Liver (tissue), 9 donors: ENCODE data around the gene FMR1. TPM values are rescaled to one million over a fixed set of nuclear protein-coding genes. Genes with fewer than 3 reads are reported as not detected.

Experiments
- DNase-seq: peaks from one replicate; pipeline ENCODE4 v3.0.0-alpha.2; 2017; ENCODE audit warnings: low spot score
- H3K27ac ChIP-seq, 2 donors: one replicate each; pipeline ENCODE4 v1.7.0; 2013; ENCODE audit warnings: inconsistent platforms in 2 of 2, low read length in 2 of 2, control low read depth in 1 of 2, low read depth in 1 of 2, mild to moderate bottlenecking in 1 of 2
- H3K27me3 ChIP-seq, 4 donors: one replicate each; pipeline versions ENCODE4 v1.6.1 to v1.7.0; 2013; ENCODE audit warnings: low read length in 3 of 4, inconsistent platforms in 1 of 4, mild to moderate bottlenecking in 1 of 4, moderate library complexity in 1 of 4; ENCODE audit not compliant: control insufficient read depth in 4 of 4, insufficient read depth in 4 of 4
- H3K36me3 ChIP-seq, 4 donors: one replicate each; pipeline versions ENCODE4 v1.6.1 to v1.7.0; 2013; ENCODE audit warnings: low read length in 3 of 4, mild to moderate bottlenecking in 3 of 4, low read depth in 1 of 4, moderate library complexity in 1 of 4; ENCODE audit not compliant: control insufficient read depth in 4 of 4, insufficient read depth in 3 of 4
- H3K4me1 ChIP-seq, 4 donors: one replicate each; pipeline versions ENCODE4 v1.6.1 to v1.7.0; 2013; ENCODE audit warnings: low read length in 3 of 4, mild to moderate bottlenecking in 3 of 4, moderate library complexity in 1 of 4; ENCODE audit not compliant: control insufficient read depth in 4 of 4, insufficient read depth in 4 of 4
- H3K4me3 ChIP-seq, 3 donors: one replicate each; pipeline versions ENCODE4 v1.6.1 to v1.7.0; 2013; ENCODE audit warnings: low read length in 3 of 3, control low read depth in 1 of 3, low read depth in 1 of 3, mild to moderate bottlenecking in 1 of 3
- H3K9ac ChIP-seq, 2 donors: one replicate each; pipeline ENCODE4 v1.7.0; 2013; ENCODE audit warnings: low read length in 2 of 2, mild to moderate bottlenecking in 2 of 2, moderate library complexity in 2 of 2, control low read depth in 1 of 2, low read depth in 1 of 2
- H3K9me3 ChIP-seq, 4 donors: one replicate each; pipeline versions ENCODE4 v1.6.1 to v1.7.0; 2013; ENCODE audit warnings: low read length in 3 of 4; ENCODE audit not compliant: control insufficient read depth in 4 of 4
- CTCF ChIP-seq: fragments of 150-350 bp; IDR thresholded peaks from 2 replicates; pipeline ENCODE4 v1.5.1; 2017; ENCODE audit warnings: improper control_type of control experiment, low read depth, low read length; ENCODE audit not compliant: missing input control
- FOXA1 ChIP-seq: IDR thresholded peaks from 2 replicates; pipeline ENCODE4 v1.6.1; 2016; ENCODE audit warnings: antibody characterized with exemption
- GABPA ChIP-seq, 2 donors: IDR thresholded peaks in 1 of 2; conservative IDR thresholded peaks in 1 of 2; 2 replicates each; pipeline ENCODE4 v1.6.1; 2016; ENCODE audit warnings: antibody characterized with exemption in 2 of 2, mild to moderate bottlenecking in 1 of 2, moderate library complexity in 1 of 2
- JUND ChIP-seq, 2 donors: IDR thresholded peaks; 2 replicates each; pipeline ENCODE4 v1.6.1; 2016; ENCODE audit warnings: antibody characterized with exemption in 2 of 2
- MAX ChIP-seq: IDR thresholded peaks from 2 replicates; pipeline ENCODE4 v1.6.1; 2016; ENCODE audit warnings: antibody characterized with exemption
- RAD21 ChIP-seq, 2 donors: IDR thresholded peaks; 2 replicates each; pipeline ENCODE4 v1.6.1; 2016; ENCODE audit warnings: antibody characterized with exemption in 2 of 2, mild to moderate bottlenecking in 2 of 2
- REST ChIP-seq: IDR thresholded peaks from 2 replicates; pipeline ENCODE4 v1.6.1; 2016; ENCODE audit warnings: antibody characterized with exemption, mild to moderate bottlenecking
- RXRA ChIP-seq, 2 donors: IDR thresholded peaks; 2 replicates each; pipeline ENCODE4 v1.6.1; 2017 to 2018; ENCODE audit warnings: antibody characterized with exemption in 2 of 2, mild to moderate bottlenecking in 1 of 2
- SP1 ChIP-seq: IDR thresholded peaks from 2 replicates; pipeline ENCODE4 v1.6.1; 2018; ENCODE audit warnings: antibody characterized with exemption, mild to moderate bottlenecking
- TAF1 ChIP-seq: conservative IDR thresholded peaks from 2 replicates; pipeline ENCODE4 v1.6.1; 2016; ENCODE audit warnings: antibody characterized with exemption, mild to moderate bottlenecking
- WGBS: extraction: QIAGEN DNeasy Blood & Tissue Kit; methylation state at CpG from one replicate; pipeline ENCODE4 v1.1.7; 2013; 5-methylcytosine and 5-hydroxymethylcytosine counted together
- polyA plus RNA-seq, 2 donors: library from polyadenylated mRNA; stranded (reverse) in 1 of 2; unstranded in 1 of 2; fragments of 200-250 nt in 1 of 2; fragments of >200 nt in 1 of 2; fragmentation: Nextera tagmentation in 1 of 2; extraction: Ambion mirVana in 1 of 2; gene quantifications; one replicate each; pipeline versions ENCODE4 v1.2.1 to v1.2.3, GENCODE V29; 2013 to 2015
- total RNA-seq, 2 donors: library from RNA; depleted of rRNA; stranded (reverse); fragments of >200 nt; gene quantifications; one replicate each; pipeline ENCODE4 v1.2.3, GENCODE V29; 2014
- donor health status: healthy.
- donor health status: healthy.
- donor health status: healthy.
- donor health status: healthy.
- donor health status: healthy.

FMR1 gene
- total and polyA plus RNA-seq, 4 donors: 10.9 to 29.4 (median 16.8) TPM

GRCh38 chrX:147875866-147876596, 35.7 kb upstream of the FMR1 start (continued):
- TF ChIP-seq CTCF (no peak), RXRA (IDR thresholded peaks at IDR 0.05) (peak; percentile 93 to 97), FOXA1 (no peak), JUND (IDR thresholded peaks at IDR 0.05) (peak; percentile 57 to 62), MAX (peak; percentile 56)

GRCh38 chrX:147876849-147877646, 34.7 kb upstream of the FMR1 start:
- WGBS: 36% methylated on average over 4 of the region's 4 CpGs
- H3K4me3 ChIP-seq: peak overlapping the region; percentile 58 to 72 (median 65)

More at GRCh38 chrX:147876849-147877646, 34.7 kb upstream of the FMR1 start:
- DNase-seq: no peak
- H3K27me3 ChIP-seq: no peaks in the 10 kb centered on the region
- H3K36me3 ChIP-seq: no peaks in the 10 kb centered on the region
- H3K9ac ChIP-seq: peak overlapping the region; percentile 72 to 98
- peaks cover 0 to 2% (median 0%) of the 10 kb centered on the region in 4 donors for H3K9me3 ChIP-seq
- H3K27ac ChIP-seq: peak overlapping the region; percentile 87 to 98
- TF ChIP-seq GABPA (IDR thresholded peaks at IDR 0.05 in 1 of 2, conservative IDR thresholded peaks at IDR 0.05 in 1 of 2): no peak
- TF ChIP-seq TAF1: no peak
- no peak for TF ChIP-seq SP1
- TF ChIP-seq RAD21 (IDR thresholded peaks at IDR 0.05): no peak
- TF ChIP-seq REST: no peak
- H3K4me1 ChIP-seq: peaks cover 0 to 4% (median 3%) of the 10 kb centered on the region in 4 donors
